A375 (cell line): ENCODE results near the gene NTSR1. TPM values are rescaled to one million over a fixed set of nuclear protein-coding genes. Genes with fewer than 3 reads are reported as not detected.

Source experiments
- total RNA-seq: library from RNA; depleted of rRNA; stranded (reverse); fragments of >200 nt; shearing (Covaris generic); gene quantifications from 2 replicates; pipeline ENCODE4 v1.2.3, GENCODE V29; 2014; rRNA removed

Gene NTSR1
- total RNA-seq = 3.6 and 4.1 TPM in 2 replicates

DNA sequence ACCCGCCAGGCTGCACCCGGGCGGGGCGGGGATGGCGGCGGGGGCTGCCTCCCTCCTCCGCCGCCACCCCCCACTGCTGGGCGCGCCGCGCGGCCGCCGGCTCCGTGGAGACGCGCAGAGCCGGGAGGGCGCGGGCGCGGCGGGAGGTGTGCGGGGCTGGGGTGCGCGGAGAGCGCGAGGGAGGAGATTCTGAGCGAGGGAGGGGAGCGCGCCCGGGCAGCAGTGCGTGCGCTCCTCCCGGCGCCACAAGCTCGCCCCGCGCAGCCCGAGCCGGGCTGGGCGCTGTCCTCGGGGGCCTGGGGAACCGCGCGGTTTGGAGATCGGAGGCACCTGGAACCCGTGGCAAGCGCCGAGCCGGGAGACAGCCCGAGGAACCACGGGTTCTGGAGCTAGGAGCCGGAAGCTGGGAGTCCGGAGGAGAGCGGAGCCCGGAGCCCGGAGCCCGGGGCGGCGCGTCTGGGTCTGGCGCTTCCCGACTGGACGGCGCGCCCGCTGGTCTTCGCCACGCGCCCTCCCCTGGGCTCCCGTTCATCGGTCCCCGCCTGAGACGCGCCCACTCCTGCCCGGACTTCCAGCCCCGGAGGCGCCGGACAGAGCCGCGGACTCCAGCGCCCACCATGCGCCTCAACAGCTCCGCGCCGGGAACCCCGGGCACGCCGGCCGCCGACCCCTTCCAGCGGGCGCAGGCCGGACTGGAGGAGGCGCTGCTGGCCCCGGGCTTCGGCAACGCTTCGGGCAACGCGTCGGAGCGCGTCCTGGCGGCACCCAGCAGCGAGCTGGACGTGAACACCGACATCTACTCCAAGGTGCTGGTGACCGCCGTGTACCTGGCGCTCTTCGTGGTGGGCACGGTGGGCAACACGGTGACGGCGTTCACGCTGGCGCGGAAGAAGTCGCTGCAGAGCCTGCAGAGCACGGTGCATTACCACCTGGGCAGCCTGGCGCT, at the start of gene NTSR1:
NTSR1 (plus strand) TSS at position 246 of the 946 bp plus-strand sequence; CDS start at position 618, 372 bp downstream.

DNA sequence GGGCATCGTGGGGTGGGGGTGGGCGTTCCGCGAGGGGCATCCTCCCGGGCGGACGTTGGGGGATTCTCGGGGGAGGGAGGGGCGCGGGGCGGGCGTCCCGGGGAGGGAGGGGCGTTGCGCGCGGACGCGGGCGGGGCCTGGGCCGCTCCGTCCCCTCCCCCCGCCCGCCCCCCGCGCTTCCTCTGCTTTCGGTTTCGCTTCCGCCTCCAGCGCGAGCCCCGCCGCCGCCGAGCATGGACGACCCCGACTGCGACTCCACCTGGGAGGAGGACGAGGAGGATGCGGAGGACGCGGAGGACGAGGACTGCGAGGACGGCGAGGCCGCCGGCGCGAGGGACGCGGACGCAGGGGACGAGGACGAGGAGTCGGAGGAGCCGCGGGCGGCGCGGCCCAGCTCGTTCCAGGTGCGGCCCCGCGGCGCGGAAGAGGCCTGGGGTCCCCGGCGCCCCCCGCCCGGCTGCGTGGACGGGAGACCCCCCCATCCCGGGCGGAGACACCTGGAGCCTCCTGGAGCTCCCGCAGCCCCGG, 96.1 kb downstream of the NTSR1 start, which contains the start of gene OGFR:
OGFR (plus strand) TSS at position 209 of the 528 bp plus-strand sequence; CDS start at position 234, 25 bp downstream.

Other genes starting within 250 kb of the NTSR1 start
- not detected in 2 replicates for gene GATA5, start 232.8 kb upstream of the NTSR1 start, total RNA-seq
- gene SLCO4A1, start 66.3 kb upstream of the NTSR1 start, total RNA-seq = 130 and 131 TPM in 2 replicates
- gene MRGBP, start 87.6 kb downstream of the NTSR1 start, total RNA-seq = 48.5 and 51.4 TPM in 2 replicates
- 130 and 136 TPM in 2 replicates for gene OGFR, start 96.0 kb downstream of the NTSR1 start, total RNA-seq
- gene COL9A3, start 108.2 kb downstream of the NTSR1 start, total RNA-seq = 835 and 843 TPM in 2 replicates
- gene TCFL5, start 153.0 kb downstream of the NTSR1 start, total RNA-seq = 19.8 and 23.0 TPM in 2 replicates
- 58.9 and 60.5 TPM in 2 replicates for gene DIDO1, start 217.7 kb downstream of the NTSR1 start, total RNA-seq
- 40.2 and 44.2 TPM in 2 replicates for gene GID8, start 229.3 kb downstream of the NTSR1 start, total RNA-seq
- 19.3 and 19.8 TPM in 2 replicates for gene SLC17A9, start 243.9 kb downstream of the NTSR1 start, total RNA-seq